ENCODE results near the gene ZNF804A.

GRCh38 chr2:184859187-184859586 is 260.9 kb downstream of the ZNF804A start:
- TF ChIP-seq CTCF (IDR thresholded peaks at IDR 0.05) (no peak), EZH2phosphoT487 (IDR thresholded peaks at IDR 0.05) (no peak), EZH2 (IDR thresholded peaks at IDR 0.05) (no peak)

All from neural progenitor cell (in vitro differentiated cells).